ENCODE measurements around the gene NCOA5. TPM values are rescaled to one million over a fixed set of nuclear protein-coding genes. Genes with fewer than 3 reads are reported as not detected.

The NCOA5 gene
- total RNA-seq, 1 experiment from 2014 or later, result 16.5 TPM

- Mint-ChIP-seq H3K27me3 (ENCODE audit: low read depth) (peaks cover 12% of the 10 kb centered on the region), H3K4me3 (no peak overlapping the region), H3K36me3 (peaks cover 24% of the 10 kb centered on the region), H3K4me1 (peaks cover 3% of the 10 kb centered on the region), H3K27ac (no peak overlapping the region), H3K9me3 (no peaks in the 10 kb centered on the region)
- TF ChIP-seq CREB1 (CRISPR knock-in tag; IDR thresholded peaks at IDR 0.05) (no peak), GABPB1 (CRISPR knock-in tag; IDR thresholded peaks at IDR 0.05) (peak; percentile 30; the same call in 1 of the 2 replicates)
- ChIA-PET POLR2A (no interaction called here), CTCF (no interaction called here)
- ATAC-seq (no peak), DNase-seq (ENCODE audit: low spot score) (no peak)
Observed at GRCh38 chr20:46126440-46127056, 36.8 kb upstream of the NCOA5 start.

GRCh38 chr20:46123482-46124245 is 33.9 kb upstream of the NCOA5 start:
- H3K27ac Mint-ChIP-seq, result no peak overlapping the region
- no peaks in the 10 kb centered on the region for H3K9me3 Mint-ChIP-seq
- ChIA-PET POLR2A (no interaction called here), CTCF (no interaction called here)
- H3K4me1 Mint-ChIP-seq, result peaks cover 4% of the 10 kb centered on the region; the same call in 1 of the 2 replicates
- DNase-seq (ENCODE audit: low spot score) (no peak), ATAC-seq (no peak)
- H3K36me3 Mint-ChIP-seq, result peaks cover 24% of the 10 kb centered on the region
- H3K27me3 Mint-ChIP-seq (ENCODE audit: low read depth), result peaks cover 4% of the 10 kb centered on the region; the same call in 1 of the 2 replicates
- no peak overlapping the region for H3K4me3 Mint-ChIP-seq
- TF ChIP-seq NR1H2 (CRISPR knock-in tag; IDR thresholded peaks at IDR 0.05), result no peak
- no peak for TF ChIP-seq FOXP4 (CRISPR knock-in tag; IDR thresholded peaks at IDR 0.05)
- no peak for TF ChIP-seq ZNF532 (CRISPR knock-in tag; IDR thresholded peaks at IDR 0.05; ENCODE audit: borderline replicate concordance)
- no peak for TF ChIP-seq ATF1 (CRISPR knock-in tag; IDR thresholded peaks at IDR 0.05)
- no peak for TF ChIP-seq ZNF138 (CRISPR knock-in tag; conservative IDR thresholded peaks at IDR 0.05)
- no peak for TF ChIP-seq TEAD1 (CRISPR knock-in tag; IDR thresholded peaks at IDR 0.05)
- no peak for TF ChIP-seq ZNF396 (CRISPR knock-in tag; IDR thresholded peaks at IDR 0.05; ENCODE audit: borderline replicate concordance)
- TF ChIP-seq NR2C2 (CRISPR knock-in tag; IDR thresholded peaks at IDR 0.05), result no peak
- TF ChIP-seq E2F4 (CRISPR knock-in tag; IDR thresholded peaks at IDR 0.05; ENCODE audit: borderline replicate concordance, low read depth), result no peak
- no peak for TF ChIP-seq ATF2 (CRISPR knock-in tag; IDR thresholded peaks at IDR 0.05; ENCODE audit: borderline replicate concordance, low read depth)
- no peak for TF ChIP-seq HMGXB4 (CRISPR knock-in tag; IDR thresholded peaks at IDR 0.05)
- no peak for TF ChIP-seq ELF4 (CRISPR knock-in tag; IDR thresholded peaks at IDR 0.05; ENCODE audit: low read depth)
- no peak for TF ChIP-seq STAT6 (CRISPR knock-in tag; conservative IDR thresholded peaks at IDR 0.05; ENCODE audit: low read depth)
- TF ChIP-seq CTCF (IDR thresholded peaks at IDR 0.05), result no peak
- TF ChIP-seq JAZF1 (CRISPR knock-in tag; IDR thresholded peaks at IDR 0.05), result no peak
